H1 (cell line): Measurements from ENCODE around the gene GLIPR1. TPM values are rescaled to one million over a fixed set of nuclear protein-coding genes. Genes with fewer than 3 reads are reported as not detected.

Experiments
- CTCF ChIA-PET: fragments of 300-600 bp; sonication (Branson Sonifier 250); formaldehyde crosslinking; loops from one replicate; lab custom pipeline; 2021; ENCODE audit not compliant: partially characterized antibody; lab: Charles Lee
- POLR2A ChIA-PET: fragments of 300-600 bp; sonication (Branson Sonifier 250); formaldehyde crosslinking; loops from one replicate; lab custom pipeline; 2021; ENCODE audit warnings: inconsistent platforms; ENCODE audit not compliant: partially characterized antibody; lab: Charles Lee
- DNase-seq, 2 experiments: peaks; one replicate each; pipeline versions ENCODE4 v3.0.0 to v3.0.0-alpha.2; 2010 to 2022; ENCODE audit warnings: low spot score in 2 of 2, low read depth in 1 of 2, mixed read lengths in 1 of 2
- FAIRE-seq: peaks from 2 replicates; lab custom pipeline; 2011; peaks lifted over from hg19 to GRCh38; lab: Jason Lieb, UNC
- H2AFZ ChIP-seq: 2 replicates; pipeline ENCODE4 v1.8.1; 2012; ENCODE audit warnings: low read length, inconsistent platforms
- H2AK5ac ChIP-seq: 2 replicates; pipeline ENCODE4 v1.6.1; 2013; ENCODE audit warnings: low read depth, low read length
- H2BK120ac ChIP-seq: replicated peaks from 2 replicates; pipeline ENCODE3; 2013; ENCODE audit warnings: low read depth, low read length, inconsistent platforms
- H2BK12ac ChIP-seq: 2 replicates; pipeline ENCODE4 v1.6.1; 2013; ENCODE audit warnings: low read depth, low read length
- H2BK15ac ChIP-seq: 2 replicates; pipeline ENCODE4 v1.6.1; 2013; ENCODE audit warnings: low read length
- H2BK20ac ChIP-seq: 2 replicates; pipeline ENCODE4 v1.6.1; 2013; ENCODE audit warnings: low read length
- H2BK5ac ChIP-seq: 2 replicates; pipeline ENCODE4 v1.6.1; 2013; ENCODE audit warnings: low read depth, low read length
- H3K14ac ChIP-seq: 2 replicates; pipeline ENCODE4 v1.6.1; 2013; ENCODE audit warnings: inconsistent platforms; ENCODE audit not compliant: insufficient read length
- H3K18ac ChIP-seq: 2 replicates; pipeline ENCODE4 v1.6.1; 2013; ENCODE audit warnings: low read length; ENCODE audit errors: extremely low read depth
- H3K23ac ChIP-seq: 2 replicates; pipeline ENCODE4 v1.6.1; 2013; ENCODE audit warnings: inconsistent platforms; ENCODE audit not compliant: insufficient read length
- H3K23me2 ChIP-seq: 2 replicates; pipeline ENCODE4 v1.6.1; 2013; ENCODE audit warnings: low read depth, low read length
- H3K27ac ChIP-seq: 2 replicates; pipeline ENCODE4 v1.6.1; 2011; ENCODE audit warnings: low read depth, low read length, inconsistent platforms
- H3K27me3 ChIP-seq, 4 experiments: replicated peaks in 1 of 4; 1 replicate in 1 of 4; 2 replicates in 3 of 4; pipeline versions ENCODE4 v1.6.1 to v1.8.1; 2011 to 2013; ENCODE audit warnings: low read length in 3 of 4, mild to moderate bottlenecking in 3 of 4, inconsistent platforms in 2 of 4, mixed read lengths in 2 of 4, moderate library complexity in 1 of 4; ENCODE audit not compliant: control insufficient read depth in 3 of 4, insufficient read depth in 3 of 4; ENCODE audit errors: extremely low read depth in 1 of 4
- H3K36me3 ChIP-seq, 4 experiments: 2 replicates each; pipeline versions ENCODE4 v1.6.1 to v1.8.1; 2011 to 2013; ENCODE audit warnings: mild to moderate bottlenecking in 4 of 4, low read length in 3 of 4, moderate library complexity in 2 of 4, control low read depth in 1 of 4, inconsistent platforms in 1 of 4; ENCODE audit not compliant: insufficient read depth in 4 of 4, control insufficient read depth in 2 of 4
- H3K4ac ChIP-seq: replicated peaks from 2 replicates; pipeline ENCODE3; 2013; ENCODE audit warnings: low read length, low read depth, mixed read lengths, inconsistent platforms; ENCODE audit not compliant: insufficient read length
- H3K4me1 ChIP-seq, 4 experiments: replicated peaks in 1 of 4; 1 replicate in 1 of 4; 2 replicates in 3 of 4; pipeline versions ENCODE4 v1.6.1 to v1.8.1; 2011 to 2013; ENCODE audit warnings: low read length in 3 of 4, inconsistent platforms in 2 of 4, mixed read lengths in 1 of 4; ENCODE audit not compliant: insufficient read depth in 4 of 4, control insufficient read depth in 3 of 4
- H3K4me2 ChIP-seq, 2 experiments: 2 replicates each; pipeline versions ENCODE4 v1.6.1 to v1.8.1; 2011 to 2013; ENCODE audit warnings: low read depth in 2 of 2, low read length in 2 of 2, control low read depth in 1 of 2, inconsistent platforms in 1 of 2, mild to moderate bottlenecking in 1 of 2; ENCODE audit not compliant: insufficient read depth in 1 of 2
- H3K4me3 ChIP-seq, 4 experiments: fragments of 200-600, 300-600 bp in 1 of 4; sonication (generic), shearing (Covaris generic), sonication (Bioruptor Twin) in 1 of 4; 2 replicates each; pipeline versions ENCODE4 v1.5.1 to v1.8.1; 2011 to 2016; ENCODE audit warnings: low read length in 4 of 4, low read depth in 3 of 4, control low read depth in 2 of 4, inconsistent platforms in 2 of 4, mild to moderate bottlenecking in 2 of 4, mixed read lengths in 1 of 4, moderate library complexity in 1 of 4; ENCODE audit not compliant: insufficient read depth in 2 of 4; ENCODE audit errors: extremely low read depth in 1 of 4
- H3K56ac ChIP-seq: replicated peaks from 2 replicates; pipeline ENCODE3; 2013; ENCODE audit warnings: low read depth, mild to moderate bottlenecking, mixed read lengths, low read length, inconsistent platforms; ENCODE audit not compliant: insufficient read length
- H3K79me1 ChIP-seq: 2 replicates; pipeline ENCODE4 v1.6.1; 2013; ENCODE audit warnings: low read depth, low read length, control low read depth
- H3K79me2 ChIP-seq, 2 experiments: 2 replicates each; pipeline versions ENCODE4 v1.6.1 to v1.8.1; 2012 to 2013; ENCODE audit warnings: low read length in 2 of 2, mild to moderate bottlenecking in 2 of 2, inconsistent platforms in 1 of 2; ENCODE audit not compliant: insufficient read depth in 2 of 2, control insufficient read depth in 1 of 2
- H3K9ac ChIP-seq, 4 experiments: replicated peaks in 1 of 4; 1 replicate in 1 of 4; 2 replicates in 3 of 4; pipeline versions ENCODE4 v1.6.1 to v1.8.1; 2011 to 2013; ENCODE audit warnings: low read depth in 3 of 4, low read length in 3 of 4, control low read depth in 2 of 4, mild to moderate bottlenecking in 2 of 4, moderate library complexity in 2 of 4, inconsistent platforms in 1 of 4; ENCODE audit errors: extremely low read depth in 1 of 4
- H3K9me3 ChIP-seq, 2 experiments: 2 replicates each; pipeline versions ENCODE4 v1.6.1 to v1.8.1; 2012 to 2013; ENCODE audit warnings: mild to moderate bottlenecking in 2 of 2, moderate library complexity in 2 of 2, control low read depth in 1 of 2, inconsistent platforms in 1 of 2, low read depth in 1 of 2, low read length in 1 of 2, mixed read lengths in 1 of 2; ENCODE audit not compliant: insufficient read depth in 2 of 2
- H4K20me1 ChIP-seq, 2 experiments: replicated peaks in 1 of 2; 2 replicates each; pipeline versions ENCODE3 to v1.8.1; 2011 to 2013; ENCODE audit warnings: inconsistent platforms in 2 of 2, low read length in 2 of 2, mild to moderate bottlenecking in 1 of 2; ENCODE audit not compliant: insufficient read depth in 2 of 2, control insufficient read depth in 1 of 2
- H4K5ac ChIP-seq: 2 replicates; pipeline ENCODE4 v1.6.1; 2013; ENCODE audit warnings: low read length, low read depth, mixed read lengths, inconsistent platforms; ENCODE audit not compliant: insufficient read length
- H4K8ac ChIP-seq: 2 replicates; pipeline ENCODE4 v1.8.0; 2013; ENCODE audit warnings: mild to moderate bottlenecking, moderate library complexity, low read length, inconsistent platforms; ENCODE audit not compliant: insufficient read depth; ENCODE audit errors: extremely low read depth
- H4K91ac ChIP-seq: replicated peaks from 2 replicates; pipeline ENCODE3; 2013; ENCODE audit warnings: low read length, mixed read lengths, inconsistent platforms; ENCODE audit not compliant: insufficient read length
- ATF3 ChIP-seq: IDR thresholded peaks from 2 replicates; pipeline ENCODE4 v1.6.1; 2011; ENCODE audit warnings: low read depth, mild to moderate bottlenecking, low read length; ENCODE audit not compliant: insufficient read depth
- CBX5 ChIP-seq: fragments of 300-800, 300-1000 bp; sonication (generic); IDR thresholded peaks from 2 replicates; pipeline ENCODE4 v1.7.1; 2016; ENCODE audit warnings: antibody characterized with exemption, low read length, low read depth
- CEBPB ChIP-seq: IDR thresholded peaks from 2 replicates; pipeline ENCODE4 v1.6.1; 2012; ENCODE audit warnings: low read depth, low read length
- EZH2 ChIP-seq: fragments of 200-600 bp; sonication (generic); IDR thresholded peaks from 2 replicates; pipeline ENCODE4 v1.7.1; 2012; ENCODE audit warnings: low read depth, mild to moderate bottlenecking, moderate library complexity, low read length, inconsistent platforms; ENCODE audit not compliant: severe bottlenecking
- KDM1A ChIP-seq: fragments of 200-600, 300-600 bp; sonication (generic); IDR thresholded peaks from 2 replicates; pipeline ENCODE4 v1.7.1; 2016; ENCODE audit warnings: mild to moderate bottlenecking, low read length, borderline replicate concordance
- KDM5A ChIP-seq: fragments of 200-600 bp; IDR thresholded peaks from 2 replicates; pipeline ENCODE4 v1.7.1; 2012; ENCODE audit warnings: mild to moderate bottlenecking, low read length, inconsistent platforms, mixed read lengths
- NRF1 ChIP-seq: IDR thresholded peaks from 2 replicates; pipeline ENCODE4 v1.6.1; 2011; ENCODE audit warnings: mild to moderate bottlenecking, low read depth, low read length, improper control_type of control experiment
- PHF8 ChIP-seq: fragments of 200-600 bp; sonication (generic); conservative IDR thresholded peaks from 2 replicates; pipeline ENCODE4 v1.7.1; 2012; ENCODE audit warnings: low read depth, mild to moderate bottlenecking, inconsistent platforms, low read length, moderate library complexity
- POLR2AphosphoS5 ChIP-seq: IDR thresholded peaks from 2 replicates; pipeline ENCODE4 v1.6.1; 2011; ENCODE audit warnings: low read depth, low read length
- RFX5 ChIP-seq: IDR thresholded peaks from 2 replicates; pipeline ENCODE4 v1.6.1; 2011; ENCODE audit warnings: low read depth, low read length, improper control_type of control experiment, borderline replicate concordance
- SIN3A ChIP-seq, 2 experiments: IDR thresholded peaks in 1 of 2; conservative IDR thresholded peaks in 1 of 2; 2 replicates each; pipeline ENCODE4 v1.6.1; 2011 to 2012; ENCODE audit warnings: low read length in 2 of 2, improper control_type of control experiment in 1 of 2, low read depth in 1 of 2, mild to moderate bottlenecking in 1 of 2
- SP1 ChIP-seq: IDR thresholded peaks from 2 replicates; pipeline ENCODE4 v1.6.1; 2011; ENCODE audit warnings: low read depth, low read length
- WGBS, 2 experiments: shearing (Covaris generic) in 1 of 2; methylation state at CpG; one replicate each; pipeline versions ENCODE4 v1.1.6 to v1.1.7; 2013 to 2015; ENCODE audit warnings: low lambda C conversion rate in 2 of 2, mixed read lengths in 2 of 2, inconsistent platforms in 1 of 2, low coverage in 1 of 2, missing lambda C conversion rate in 1 of 2; ENCODE audit not compliant: insufficient replicate concordance in 2 of 2, insufficient coverage in 1 of 2, insufficient read length in 1 of 2; ENCODE audit errors: extremely low coverage in 1 of 2, missing lambda C conversion rate in 1 of 2; 5-methylcytosine and 5-hydroxymethylcytosine counted together
- polyA plus RNA-seq, 7 experiments: library from polyadenylated mRNA; depleted of rRNA in 3 of 7; stranded (reverse) in 5 of 7; unstranded in 2 of 7; fragments of >200 nt in 5 of 7; fragments of 200-250 nt in 2 of 7; gene quantifications; 1 replicate in 5 of 7; 2 replicates in 1 of 7; 4 replicates in 1 of 7; pipeline versions ENCODE4 v1.2.1 to v1.2.3, GENCODE V29; 2011 to 2013; ENCODE audit warnings: missing spikeins in 2 of 7, mixed read lengths in 2 of 7
- total RNA-seq: library from RNA; stranded (reverse); fragmentation: NEBNext Ultra II Directional; extraction: Animal tissue kit (Norgen Biotek cat#: 25700); gene quantifications from 2 replicates; pipeline ENCODE4 v1.2.1, GENCODE V29; 2021
- TF ChIP-seq, protein P1 (sequence below): IDR thresholded peaks from 2 replicates; pipeline ENCODE4 v1.6.1; 2012; ENCODE audit warnings: inconsistent platforms

The GLIPR1 gene
- total and polyA plus RNA-seq, 2 of the 8 experiments (the other 6 are each of a cell fraction or from before 2014, with no cell fraction given) = 0.23 to 1.5 TPM

DNA sequence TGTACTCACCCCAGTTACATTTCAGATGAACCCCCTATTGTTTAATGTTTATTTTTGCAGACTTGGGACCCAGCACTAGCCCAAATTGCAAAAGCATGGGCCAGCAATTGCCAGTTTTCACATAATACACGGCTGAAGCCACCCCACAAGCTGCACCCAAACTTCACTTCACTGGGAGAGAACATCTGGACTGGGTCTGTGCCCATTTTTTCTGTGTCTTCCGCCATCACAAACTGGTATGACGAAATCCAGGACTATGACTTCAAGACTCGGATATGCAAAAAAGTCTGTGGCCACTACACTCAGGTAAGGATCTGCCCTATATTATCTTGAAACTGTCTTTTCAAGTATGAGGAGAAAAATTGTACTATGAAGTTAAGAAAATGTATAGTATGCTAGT lies 1.2 kb downstream of the GLIPR1 start:
- Histone ChIP-seq H3K36me3 (no peaks in the 10 kb centered on the region), H4K5ac (no peak overlapping the region), H2BK15ac (no peak overlapping the region), H2AK5ac (no peak overlapping the region), H3K14ac (no peak overlapping the region), H2BK12ac (no peak overlapping the region), H3K27ac (no peak overlapping the region), H3K9me3 (no peaks in the 10 kb centered on the region), H3K4me3 (no peak overlapping the region), H4K20me1 (no peaks in the 10 kb centered on the region), H2BK5ac (no peak overlapping the region), H3K9ac (no peak overlapping the region), H3K4me2 (no peak overlapping the region), H3K4ac (no peak overlapping the region), H3K23me2 (no peaks in the 10 kb centered on the region), H3K23ac (no peak overlapping the region), H4K91ac (no peak overlapping the region), H3K18ac (no peak overlapping the region), H2BK20ac (no peak overlapping the region), H2AFZ (no peak overlapping the region), H3K79me2 (no peaks in the 10 kb centered on the region), H2BK120ac (no peak overlapping the region), H3K79me1 (no peaks in the 10 kb centered on the region), H3K27me3 (no peaks in the 10 kb centered on the region), H3K4me1 (peaks cover 0 to 8% (median 5%) of the 10 kb centered on the region in 4 experiments; a peak in 5 of 7 replicates), H3K56ac (no peak overlapping the region), H4K8ac (no peak overlapping the region)
- FAIRE-seq = no peak
- WGBS, 2 experiments = 94% methylated on average over 4 of the region's 4 CpGs; no CpG with 5 or more reads in 1 of the 2 experiments
- no peak for DNase-seq
- ChIA-PET POLR2A (no interaction called here), CTCF (interaction anchor here (1.8 kb wide), 1 partner anchor 23 kb away, joined by 5 read pairs; no protein-coding TSS in a partner anchor)
- no peak for TF ChIP-seq SP1
- TF ChIP-seq KDM5A = no peak
- TF ChIP-seq POLR2AphosphoS5 = no peak
- TF ChIP-seq CEBPB = no peak
- TF ChIP-seq CBX5 = no peak
- no peak for TF ChIP-seq SIN3A (conservative IDR thresholded peaks at IDR 0.05 in 1 of 2, IDR thresholded peaks at IDR 0.05 in 1 of 2; ENCODE audit: low read depth in 1 of 2, low read length in 2 of 2)
- no peak for TF ChIP-seq RFX5
- TF ChIP-seq, protein P1, sequence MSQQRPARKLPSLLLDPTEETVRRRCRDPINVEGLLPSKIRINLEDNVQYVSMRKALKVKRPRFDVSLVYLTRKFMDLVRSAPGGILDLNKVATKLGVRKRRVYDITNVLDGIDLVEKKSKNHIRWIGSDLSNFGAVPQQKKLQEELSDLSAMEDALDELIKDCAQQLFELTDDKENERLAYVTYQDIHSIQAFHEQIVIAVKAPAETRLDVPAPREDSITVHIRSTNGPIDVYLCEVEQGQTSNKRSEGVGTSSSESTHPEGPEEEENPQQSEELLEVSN = no peak
- no peak for TF ChIP-seq NRF1
- TF ChIP-seq EZH2 = no peak
- no peak for TF ChIP-seq KDM1A
- no peak for TF ChIP-seq PHF8
- no peak for TF ChIP-seq ATF3
